NCI-H82 treated with DMSO at 0.1 percent for 48 hours (cell line): Measurements from ENCODE around the gene ANO7.

Source experiments
- DNase-seq: peaks from one replicate; lab custom pipeline; 2025; ENCODE audit not compliant: unreplicated experiment; lab: John Stamatoyannopoulos, UW

The ANO7 gene

GRCh38 chr2:241244368-241244767, 55.9 kb downstream of the ANO7 start:
- DNase-seq: no peak

DNA sequence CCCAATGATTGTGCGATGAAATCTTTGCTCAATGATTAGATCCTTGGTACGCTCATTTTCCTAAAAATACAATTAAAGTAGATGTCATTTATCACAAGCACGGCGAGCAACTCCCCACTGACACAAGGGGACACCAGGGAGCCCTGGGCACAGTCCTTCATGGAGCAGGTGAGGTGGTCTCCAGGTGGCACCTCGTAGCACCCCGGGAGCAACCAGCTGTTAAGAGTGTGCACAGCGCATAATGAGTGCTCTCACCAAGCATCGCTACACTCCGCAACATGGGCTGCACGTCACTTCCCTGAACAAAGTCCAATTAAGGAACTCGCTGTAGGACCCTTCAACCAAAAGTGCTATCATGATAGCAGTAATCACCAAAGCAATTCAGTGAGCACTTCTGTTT, 59.8 kb downstream of the ANO7 start:
- no peak for DNase-seq

DNA sequence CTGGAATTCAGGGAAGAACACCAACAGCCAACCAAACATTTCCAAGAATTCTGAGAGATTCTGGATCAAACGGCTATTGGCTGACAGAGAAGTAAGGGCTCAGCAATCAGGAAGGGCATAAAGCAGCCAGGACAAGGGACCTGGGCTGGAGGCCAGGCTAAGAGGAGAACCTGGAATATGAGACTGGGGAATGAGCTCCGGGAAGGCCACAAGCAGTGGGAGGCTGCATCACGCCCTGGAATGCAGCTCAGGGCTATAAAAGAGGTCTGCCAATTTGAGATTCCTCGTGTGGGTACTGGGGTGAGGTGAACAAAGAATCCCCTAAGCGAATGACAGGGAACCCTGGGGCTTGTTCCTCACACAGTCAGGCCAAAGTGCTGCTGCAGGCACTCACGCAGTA, 60.4 kb downstream of the ANO7 start:
- no peak for DNase-seq

DNA sequence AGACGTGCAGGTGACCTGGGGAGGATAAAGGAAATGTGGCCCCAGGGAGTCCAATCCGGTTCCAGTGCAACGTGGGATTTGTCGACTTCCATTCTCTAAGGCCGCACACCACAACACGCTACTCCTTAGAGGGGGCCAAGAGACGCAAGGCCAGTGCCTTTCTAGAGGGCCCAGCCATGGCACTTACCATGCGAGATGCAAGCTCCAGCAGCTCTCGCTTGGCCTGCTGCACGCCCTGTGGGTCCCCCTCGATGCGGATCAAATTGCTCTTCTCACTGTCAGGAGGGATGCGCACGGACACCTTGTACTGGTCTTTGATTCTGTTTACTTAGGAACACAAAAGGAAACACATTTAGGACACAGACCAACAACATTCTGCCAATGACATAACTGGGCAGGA, 61.2 kb downstream of the ANO7 start:
- DNase-seq: no peak

DNA sequence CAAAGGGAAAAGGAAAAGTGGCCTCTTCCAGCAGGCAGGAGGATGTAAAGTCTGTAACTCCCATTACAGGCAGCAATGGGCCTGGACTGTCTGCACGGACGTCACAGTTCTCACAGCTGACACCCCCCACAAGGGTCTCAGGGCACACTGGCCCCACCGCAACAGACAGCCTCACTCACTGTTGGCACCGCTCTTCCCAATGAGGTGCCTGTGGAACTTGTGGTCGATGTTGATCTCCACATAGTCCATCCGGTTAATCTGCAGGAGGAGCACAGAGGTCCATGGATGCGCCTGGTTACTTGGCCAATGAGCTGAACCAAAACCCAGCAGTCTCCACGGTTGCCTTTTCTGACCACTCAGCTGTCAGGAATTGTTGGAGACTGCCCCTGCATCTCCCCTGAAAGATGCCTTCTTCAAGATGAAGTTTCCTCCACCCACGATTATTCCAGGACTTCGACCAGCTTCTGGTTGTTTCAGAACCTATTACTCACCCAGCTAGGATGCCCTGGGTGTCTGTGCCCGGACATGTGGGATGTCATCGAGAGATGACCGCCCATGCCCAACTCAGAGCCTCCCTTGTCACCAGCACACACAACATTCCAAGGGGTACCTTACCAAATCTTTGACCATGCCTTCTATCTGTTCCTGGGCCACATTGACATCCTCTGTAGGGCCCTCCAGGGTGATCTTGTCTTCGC, 64.5 kb downstream of the ANO7 start:
- no peak for DNase-seq

DNA sequence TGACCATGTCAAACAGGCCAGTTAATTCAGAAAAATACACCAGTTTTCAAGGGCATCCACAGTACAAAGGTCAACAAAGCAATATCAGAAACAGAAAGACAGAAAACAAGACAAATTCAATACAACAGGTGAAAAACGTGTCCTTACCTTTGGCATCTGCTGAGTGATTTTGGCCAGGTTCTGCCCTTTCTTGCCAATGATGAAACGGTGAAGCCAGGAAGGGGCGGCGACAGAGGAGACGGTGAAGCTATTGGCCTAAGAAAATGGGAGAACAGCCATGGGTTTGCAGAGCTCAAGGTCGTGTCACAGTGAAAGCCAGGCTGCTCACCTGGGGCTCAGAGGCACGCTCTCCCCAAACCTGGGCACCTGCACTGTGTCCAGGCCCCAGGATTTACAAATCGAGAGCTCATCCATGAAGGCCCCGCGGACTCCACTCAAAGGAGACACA, 66.5 kb downstream of the ANO7 start:
- no peak for DNase-seq

DNA sequence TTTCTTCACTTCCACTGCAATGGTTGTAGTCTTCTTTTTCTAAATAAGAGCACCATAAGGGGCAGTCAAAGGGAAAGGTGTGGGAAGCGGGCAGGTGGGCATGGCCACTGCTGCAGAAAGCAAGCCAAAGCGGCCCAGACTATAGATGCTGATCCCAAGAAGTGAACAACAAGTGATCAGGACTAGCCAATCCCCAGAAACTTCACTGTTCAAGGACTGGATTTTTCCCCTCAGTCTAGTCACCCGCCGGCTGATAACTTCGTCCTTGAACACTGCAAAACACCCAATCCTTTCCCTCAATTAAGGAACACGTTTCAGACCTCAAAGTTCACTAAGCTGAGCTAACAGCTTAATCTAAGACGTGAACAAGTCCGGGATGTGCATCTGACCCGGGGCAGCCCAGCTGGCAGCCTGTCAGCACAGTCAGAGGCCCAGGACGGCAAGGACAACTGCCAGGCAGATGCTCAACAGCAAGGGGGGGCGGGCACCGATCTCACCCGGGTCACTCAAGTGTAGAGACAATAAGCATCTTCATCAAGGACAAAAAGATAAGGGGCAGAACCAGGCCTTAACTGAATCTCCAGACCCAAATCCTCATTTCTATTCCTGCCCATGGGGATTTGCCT, 67.2 kb downstream of the ANO7 start:
- DNase-seq: no peak

- DNase-seq: no peak
Observed at GRCh38 chr2:241256168-241256545, 67.7 kb downstream of the ANO7 start.

DNA sequence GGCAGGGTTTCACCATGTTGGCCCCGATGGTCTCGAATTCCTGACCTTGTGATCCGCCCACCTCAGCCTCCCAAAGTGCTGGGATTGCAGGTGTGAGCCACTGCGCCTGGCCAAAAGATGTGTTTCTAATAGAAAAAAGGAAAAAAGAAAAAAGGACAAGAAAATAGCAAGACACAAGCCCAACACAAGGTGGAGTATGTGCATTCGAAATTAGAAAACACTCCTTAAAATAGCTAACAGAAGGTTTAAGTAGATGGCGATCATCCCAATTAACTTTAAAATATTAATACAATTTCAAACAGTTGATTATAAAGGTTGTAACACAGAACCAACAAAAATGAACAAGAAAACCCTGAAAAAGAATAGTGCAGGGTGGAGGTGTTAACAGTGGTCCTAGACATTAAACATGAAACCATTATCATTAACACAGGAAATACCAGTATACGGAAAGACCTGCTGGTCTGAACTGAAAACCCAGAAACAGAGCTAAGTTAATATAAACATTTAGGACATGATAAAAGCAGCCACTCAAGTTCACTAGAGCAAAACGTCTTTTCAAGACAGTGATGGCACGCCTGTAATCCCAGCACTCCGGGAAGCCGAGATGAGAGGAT, 69.0 kb downstream of the ANO7 start:
- no peak for DNase-seq

DNA sequence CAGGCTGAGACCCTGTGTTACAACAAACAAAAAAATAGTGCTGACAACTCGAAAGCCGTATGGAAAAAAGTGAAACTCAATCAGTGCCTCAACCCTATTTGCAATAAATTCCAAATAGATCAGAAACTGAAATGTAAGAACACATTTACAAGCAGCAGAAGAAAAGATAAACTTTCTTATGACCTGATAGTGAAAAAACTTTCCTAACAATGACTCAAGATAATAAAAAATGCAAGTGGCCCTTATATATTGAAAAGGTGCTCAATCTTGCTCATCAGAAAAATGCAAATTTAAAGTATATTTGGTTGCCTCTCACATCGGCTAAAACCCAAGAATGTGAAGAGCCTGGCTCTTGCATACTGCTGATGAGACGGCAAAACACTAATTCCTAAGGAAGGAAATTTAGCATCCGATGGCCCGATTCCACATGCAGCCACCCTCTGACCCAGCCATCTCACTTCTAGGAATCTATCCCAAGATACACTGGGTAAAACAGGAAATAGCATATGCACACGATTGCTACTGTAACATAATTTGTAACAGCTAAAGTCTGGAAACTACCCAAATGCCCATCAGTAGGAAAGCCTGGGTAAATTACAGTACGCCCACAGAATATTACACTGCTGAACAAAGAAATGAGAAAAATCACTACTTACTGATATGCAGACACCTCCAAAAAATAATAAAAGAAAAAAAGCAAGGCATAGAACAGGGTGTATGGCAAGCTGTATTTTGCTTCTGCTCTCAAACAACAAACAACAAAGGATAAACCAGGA, 70.2 kb downstream of the ANO7 start:
- DNase-seq: no peak

DNA sequence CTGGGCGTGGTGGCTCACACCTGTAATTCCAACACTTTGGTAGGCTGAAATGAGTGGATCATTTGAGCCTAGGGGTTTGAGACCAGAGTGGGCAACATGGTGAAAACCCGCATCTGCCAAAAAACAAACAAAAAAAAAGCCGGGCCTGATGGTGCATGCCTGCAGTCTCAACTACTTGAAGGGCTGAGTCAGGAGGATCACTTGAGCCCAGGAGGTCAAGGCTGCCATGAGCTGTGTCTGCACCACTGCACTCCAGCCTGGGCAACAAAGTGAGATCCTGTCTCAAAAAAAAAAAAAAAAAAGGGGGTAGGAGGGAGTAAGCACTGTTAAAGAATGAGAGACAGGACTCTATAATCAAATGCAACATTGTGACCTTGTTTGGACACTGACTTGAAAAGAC, 72.4 kb downstream of the ANO7 start:
- no peak for DNase-seq

DNA sequence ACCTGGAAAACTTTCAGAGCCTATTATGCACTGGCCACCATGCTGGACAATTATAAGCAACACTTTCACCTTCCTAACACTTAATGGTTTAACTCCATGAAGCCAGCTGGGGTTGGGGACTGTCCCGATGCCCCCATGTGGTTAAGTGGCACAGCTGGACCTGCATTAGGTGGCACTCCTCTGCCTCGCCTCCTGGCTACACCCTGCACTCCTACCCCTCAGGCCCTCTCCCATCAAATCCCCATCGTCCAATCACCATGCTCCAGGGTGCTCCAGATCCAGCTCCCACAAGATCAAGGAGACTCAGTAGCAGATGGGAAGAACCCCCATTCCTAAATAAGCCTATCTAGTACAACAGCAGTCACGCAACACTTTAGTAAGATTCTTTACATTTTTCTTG, 73.2 kb downstream of the ANO7 start:
- no peak for DNase-seq

- no peak for DNase-seq
Observed at GRCh38 chr2:241263061-241263460, 74.6 kb downstream of the ANO7 start.

DNA sequence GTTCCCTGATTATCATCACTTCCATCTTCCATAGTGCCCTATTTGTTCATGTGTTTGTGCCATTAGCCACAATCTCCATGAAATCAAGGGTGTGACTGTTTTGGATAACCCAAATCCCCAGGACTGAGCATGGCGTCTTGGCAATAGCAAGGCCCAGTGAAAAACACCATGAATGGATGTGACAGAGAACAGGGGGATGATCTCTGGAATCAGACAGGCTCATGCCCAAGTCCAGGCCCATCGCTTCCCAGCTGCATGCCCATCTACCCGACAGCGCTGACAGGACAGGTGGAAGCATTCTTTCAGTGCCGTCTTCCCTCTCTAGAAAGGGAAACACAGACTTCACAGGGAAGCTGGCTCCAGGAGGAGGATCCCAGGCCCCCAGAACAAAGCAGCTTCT, 77.0 kb downstream of the ANO7 start:
- no peak for DNase-seq

- no peak for DNase-seq
Observed at GRCh38 chr2:241267249-241268067, 79.0 kb downstream of the ANO7 start.

DNA sequence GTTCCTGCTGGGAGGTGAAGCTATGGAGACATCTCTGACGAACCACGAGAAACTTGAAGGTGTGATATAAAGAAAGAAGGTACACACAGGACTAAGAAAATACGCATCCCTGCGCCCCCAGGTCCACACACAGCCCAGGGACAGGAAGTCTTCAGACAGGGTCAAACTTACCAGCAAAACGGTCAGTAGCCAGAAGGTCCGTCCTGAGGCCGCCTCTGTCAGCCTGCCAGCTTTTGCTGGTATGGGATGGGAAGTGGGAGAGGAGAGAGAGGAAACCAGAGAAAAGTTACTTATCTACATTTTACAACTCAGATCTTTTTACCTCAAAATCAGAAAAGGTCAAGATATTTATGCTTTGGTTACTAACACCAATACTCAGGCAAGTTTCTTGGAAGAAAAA, 79.8 kb downstream of the ANO7 start:
- no peak for DNase-seq

DNA sequence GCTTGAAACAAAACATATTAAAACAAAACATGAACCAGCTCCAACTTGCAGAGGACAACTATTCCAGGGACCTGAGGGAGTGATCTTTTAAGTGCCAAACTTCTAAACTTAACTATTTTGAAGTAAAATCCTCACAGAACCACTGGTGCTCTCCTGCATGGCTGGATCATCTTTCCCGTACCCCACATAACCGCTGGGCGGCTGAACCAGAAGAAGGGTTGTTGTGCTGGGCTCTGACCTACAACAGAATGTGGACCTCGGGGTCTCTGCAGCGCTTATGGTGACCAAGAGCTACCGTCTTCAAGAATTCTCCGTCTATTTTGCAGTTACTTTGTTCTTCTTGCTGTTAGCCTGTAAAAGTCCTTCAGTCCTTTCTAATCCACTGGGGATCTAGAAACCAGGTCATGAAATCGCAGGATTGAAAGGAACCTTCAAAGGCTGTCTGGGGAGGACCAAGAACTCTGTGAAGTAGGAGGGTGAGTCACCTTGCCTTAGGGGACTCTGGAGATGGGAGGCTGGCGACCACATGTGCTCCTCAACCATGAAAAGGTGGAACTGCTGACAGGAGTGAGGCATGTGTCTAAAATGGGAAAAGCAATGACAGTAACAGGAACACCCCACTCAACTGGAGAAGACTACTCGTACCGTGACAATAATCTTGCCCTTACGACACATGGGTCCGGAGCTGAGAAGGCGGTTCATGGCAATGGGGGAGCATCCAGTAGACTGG, 80.4 kb downstream of the ANO7 start:
- DNase-seq: no peak

DNA sequence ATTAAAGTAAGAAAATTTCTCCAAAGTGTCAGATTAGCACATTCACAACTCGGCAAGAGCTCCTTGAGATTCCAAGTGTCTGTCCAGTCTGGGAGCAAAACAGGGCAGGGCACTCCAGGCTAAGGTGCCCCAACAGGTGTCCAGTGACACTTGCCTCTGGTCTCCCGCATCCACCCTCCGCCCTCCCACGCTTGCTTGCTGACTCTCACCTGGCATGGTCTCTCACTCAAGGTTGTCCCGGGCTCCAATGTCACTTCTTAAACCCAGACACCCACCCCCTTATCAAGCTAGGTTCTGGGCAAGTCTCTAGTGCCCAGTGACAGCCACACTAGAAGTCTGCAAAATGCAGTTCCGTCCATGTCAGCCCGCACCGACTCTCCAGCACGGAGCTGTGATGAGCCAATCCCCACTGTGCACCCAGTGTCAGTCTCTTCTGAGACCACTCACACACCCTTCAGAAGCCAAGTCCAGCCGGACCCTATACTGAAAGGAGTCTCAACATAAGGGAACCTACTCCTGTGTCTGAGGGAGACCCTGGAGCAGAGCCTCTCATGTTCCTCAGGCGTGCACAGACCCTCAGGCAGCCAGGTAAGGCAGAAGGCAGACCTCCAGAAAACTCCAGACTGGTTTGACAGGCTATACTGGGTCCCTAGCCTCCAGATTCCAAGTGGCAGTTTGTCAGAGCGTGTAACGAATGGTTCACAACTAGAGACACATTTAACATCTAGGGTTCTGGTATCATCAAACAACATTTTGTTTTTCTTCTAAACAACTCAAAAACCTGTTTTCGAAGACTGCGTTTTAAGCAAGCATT, 81.4 kb downstream of the ANO7 start:
- DNase-seq: no peak

DNA sequence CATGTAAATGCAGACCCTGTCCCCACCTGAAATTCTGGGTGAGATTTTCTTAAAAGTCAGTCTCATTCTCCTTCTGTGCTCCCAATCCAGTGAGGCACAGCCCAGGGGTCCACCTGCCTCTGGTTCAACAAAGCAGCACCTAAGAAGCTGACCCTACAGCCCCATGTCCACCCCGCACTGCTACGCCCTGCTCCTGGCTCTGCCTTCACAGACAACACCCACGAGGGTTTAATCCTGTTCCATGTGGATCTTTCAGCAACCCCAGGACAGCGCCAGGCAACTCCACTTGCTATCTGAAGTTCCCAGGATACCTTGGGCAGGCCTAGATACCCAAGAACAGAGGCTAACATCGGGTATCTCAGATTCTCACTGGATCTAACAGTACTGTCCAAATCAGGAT, 82.1 kb downstream of the ANO7 start:
- DNase-seq: no peak
